HCT116 (cell line): ENCODE results near the gene SLIT1. TPM values are rescaled to one million over a fixed set of nuclear protein-coding genes. Genes with fewer than 3 reads are reported as not detected.

Experiments
- ATAC-seq: fragments of 200-7000 bp; cut with Tn5 transposase; 2 replicates; pipeline ENCODE4 v1.9.1; 2020; ENCODE audit warnings: mild to moderate bottlenecking, moderate library complexity
- BruUV-seq: library from RNA; stranded (reverse); fragments of 400-500 nt; replicated peaks from 2 replicates; lab custom pipeline; 2021; lab: Mats Ljungman, UMichigan
- CTCF ChIA-PET: fragments of 300-600 bp; sonication (Branson Sonifier 250); formaldehyde crosslinking; loops from one replicate; lab custom pipeline; 2021; ENCODE audit warnings: antibody characterized with exemption; lab: Charles Lee
- POLR2A ChIA-PET: fragments of 300-600, 350-600 bp; sonication (Branson Sonifier 250); formaldehyde crosslinking; loops from one replicate; lab custom pipeline; 2021; ENCODE audit warnings: antibody characterized with exemption; lab: Charles Lee
- RAD21 ChIA-PET, 2 experiments: fragments of 300-600 bp; sonication (Branson Sonifier 250); formaldehyde crosslinking; loops; one replicate each; lab custom pipeline; 2023; ENCODE audit warnings: low total read pairs in 2 of 2; ENCODE audit not compliant: uncharacterized antibody in 2 of 2, unreplicated experiment in 2 of 2, low non-redundant PET in 1 of 2; lab: Charles Lee
- DNase-seq: peaks from one replicate; pipeline ENCODE4 v3.0.0-alpha.2; 2010; ENCODE audit warnings: low read depth, low spot score
- H2AFZ ChIP-seq: fragments of 200-600 bp; shearing (Covaris generic), sonication (generic); 2 replicates; pipeline ENCODE4 v1.6.1; 2017; ENCODE audit warnings: low read depth, mixed run types, mixed read lengths, antibody characterized with exemption, low read length; ENCODE audit not compliant: poor library complexity, severe bottlenecking
- H3K27ac ChIP-seq: 2 replicates; pipeline ENCODE4 v1.5.1; 2012; ENCODE audit warnings: low read depth, low read length
- H3K27me3 ChIP-seq: fragments of 200-600 bp; sonication (generic); 2 replicates; pipeline ENCODE4 v1.6.1; 2016; ENCODE audit warnings: mixed run types, low read length, mixed read lengths; ENCODE audit not compliant: insufficient read depth
- H3K36me3 ChIP-seq, 2 experiments: fragments of 200-500 bp in 1 of 2; fragments of 200-600 bp in 1 of 2; sonication (Bioruptor generic) in 1 of 2; sonication (generic) in 1 of 2; 2 replicates each; pipeline versions ENCODE4 v1.5.1 to v1.6.1; 2014 to 2016; ENCODE audit warnings: low read length in 2 of 2, inconsistent platforms in 1 of 2, mixed read lengths in 1 of 2, mixed run types in 1 of 2; ENCODE audit not compliant: insufficient read depth in 2 of 2, control insufficient read depth in 1 of 2
- H3K4me1 ChIP-seq, 2 experiments: fragments of 200-600 bp in 1 of 2; sonication (generic) in 1 of 2; 2 replicates each; pipeline versions ENCODE4 v1.5.1 to v1.6.1; 2012 to 2017; ENCODE audit warnings: low read length in 2 of 2, inconsistent platforms in 1 of 2, mild to moderate bottlenecking in 1 of 2, mixed read lengths in 1 of 2, mixed run types in 1 of 2, moderate library complexity in 1 of 2; ENCODE audit not compliant: insufficient read depth in 2 of 2, control insufficient read depth in 1 of 2
- H3K4me2 ChIP-seq: fragments of 200-600 bp; sonication (generic); 2 replicates; pipeline ENCODE4 v1.6.1; 2017; ENCODE audit warnings: mixed run types, low read length, mixed read lengths
- H3K4me3 ChIP-seq, 2 experiments: fragments of 200-600 bp in 1 of 2; sonication (generic) in 1 of 2; replicated peaks in 1 of 2; 2 replicates each; pipeline ENCODE4 v1.5.1; 2011 to 2016; ENCODE audit warnings: low read length in 2 of 2, control low read depth in 1 of 2, low read depth in 1 of 2, mild to moderate bottlenecking in 1 of 2, mixed read lengths in 1 of 2, mixed run types in 1 of 2
- H3K79me2 ChIP-seq: fragments of 200-600 bp; sonication (generic); 2 replicates; pipeline ENCODE4 v1.6.1; 2017; ENCODE audit warnings: mild to moderate bottlenecking, mixed run types, low read length, moderate library complexity, mixed read lengths; ENCODE audit not compliant: insufficient read depth
- H3K9ac ChIP-seq: fragments of 200-600 bp; sonication (generic); 2 replicates; pipeline ENCODE4 v1.6.1; 2016; ENCODE audit warnings: low read length, mixed read lengths
- H3K9me2 ChIP-seq: fragments of 200-600 bp; sonication (generic), shearing (Covaris generic); 2 replicates; pipeline ENCODE4 v1.6.1; 2017; ENCODE audit warnings: mixed run types, mild to moderate bottlenecking, moderate library complexity; ENCODE audit not compliant: insufficient read depth
- H3K9me3 ChIP-seq, 2 experiments: fragments of 200-500 bp in 1 of 2; fragments of 200-600 bp in 1 of 2; sonication (Bioruptor generic) in 1 of 2; sonication (generic) in 1 of 2; 2 replicates each; pipeline ENCODE4 v1.6.1; 2014 to 2017; ENCODE audit warnings: low read length in 2 of 2, mixed read lengths in 2 of 2, inconsistent platforms in 1 of 2, low read depth in 1 of 2, mild to moderate bottlenecking in 1 of 2, mixed run types in 1 of 2, moderate library complexity in 1 of 2; ENCODE audit not compliant: control insufficient read depth in 1 of 2, insufficient read depth in 1 of 2
- H4K20me1 ChIP-seq: fragments of 200-600 bp; sonication (generic), shearing (Covaris generic); 2 replicates; pipeline ENCODE4 v1.6.1; 2017; ENCODE audit warnings: mixed run types, mild to moderate bottlenecking, moderate library complexity; ENCODE audit not compliant: insufficient read depth
- CBX3 ChIP-seq: IDR thresholded peaks from 2 replicates; pipeline ENCODE4 v1.6.1; 2012; ENCODE audit warnings: low read depth
- CEBPB ChIP-seq: IDR thresholded peaks from 2 replicates; pipeline ENCODE4 v1.6.1; 2012; ENCODE audit warnings: low read depth
- CTCF ChIP-seq, 3 experiments: fragments of 200-600 bp in 1 of 3; sonication (generic) in 1 of 3; IDR thresholded peaks in 2 of 3; conservative IDR thresholded peaks in 1 of 3; 2 replicates each; pipeline ENCODE4 v1.5.1; 2012 to 2017; ENCODE audit warnings: low read depth in 2 of 3, low read length in 2 of 3, antibody characterized with exemption in 1 of 3, borderline replicate concordance in 1 of 3, control low read depth in 1 of 3, mild to moderate bottlenecking in 1 of 3, mixed read lengths in 1 of 3, mixed run types in 1 of 3, moderate library complexity in 1 of 3; ENCODE audit not compliant: insufficient read depth in 1 of 3
- ELF1 ChIP-seq: IDR thresholded peaks from 2 replicates; pipeline ENCODE4 v1.6.1; 2012; ENCODE audit warnings: low read depth, borderline replicate concordance
- EZH2phosphoT487 ChIP-seq: fragments of 200-600 bp; IDR thresholded peaks from 2 replicates; pipeline ENCODE4 v1.6.1; 2018; ENCODE audit warnings: antibody characterized with exemption, borderline replicate concordance
- FOSL1 ChIP-seq: IDR thresholded peaks from 2 replicates; pipeline ENCODE4 v1.6.1; 2012; ENCODE audit warnings: low read depth
- JUND ChIP-seq: IDR thresholded peaks from 2 replicates; pipeline ENCODE4 v1.6.1; 2012
- POLR2AphosphoS5 ChIP-seq: IDR thresholded peaks from 2 replicates; pipeline ENCODE4 v1.6.1; 2011; ENCODE audit warnings: mild to moderate bottlenecking, low read depth, low read length, moderate library complexity
- RAD21 ChIP-seq: IDR thresholded peaks from 2 replicates; pipeline ENCODE4 v1.6.1; 2012; ENCODE audit warnings: low read depth, mild to moderate bottlenecking
- SP1 ChIP-seq: IDR thresholded peaks from 2 replicates; pipeline ENCODE4 v1.6.1; 2012; ENCODE audit warnings: low read depth
- SRF ChIP-seq: IDR thresholded peaks from 2 replicates; pipeline ENCODE4 v1.6.1; 2012; ENCODE audit warnings: low read depth
- TCF7L2 ChIP-seq: IDR thresholded peaks from 2 replicates; pipeline ENCODE4 v1.7.0; 2011; ENCODE audit warnings: borderline replicate concordance, inconsistent platforms; ENCODE audit not compliant: insufficient read depth, insufficient read length; ENCODE audit errors: extremely low read depth
- YY1 ChIP-seq: IDR thresholded peaks from 2 replicates; pipeline ENCODE4 v1.6.1; 2011; ENCODE audit warnings: low read length, low read depth, moderate library complexity, mild to moderate bottlenecking; ENCODE audit not compliant: insufficient replicate concordance; ENCODE audit errors: extremely low read depth
- ZFX ChIP-seq: fragments of 450-650 bp; IDR thresholded peaks from 2 replicates; pipeline ENCODE4 v1.6.1; 2017
- ZNF274 ChIP-seq: fragments of 200-500 bp; sonication (Bioruptor generic); IDR thresholded peaks from 2 replicates; pipeline ENCODE4 v1.6.1; 2014; ENCODE audit warnings: mild to moderate bottlenecking, low read depth, low read length, inconsistent platforms
- intact Hi-C: fragments of 100-400 bp; cut with micrococcal nuclease; formaldehyde crosslinking; loops from 2 replicates; pipeline ENCODE4 v1.10.0; 2022
- total RNA-seq: library from RNA; stranded (reverse); gene quantifications from one replicate; pipeline ENCODE4 v1.2.1, GENCODE V29; 2021; ENCODE audit not compliant: unreplicated experiment

Gene SLIT1
- total RNA-seq, 1 experiment from 2014 or later = 0.42 TPM

- Histone ChIP-seq H3K4me2 (no peak overlapping the region), H3K4me3 (no peak overlapping the region), H3K9me2 (no peaks in the 10 kb centered on the region), H3K36me3 (no peaks in the 10 kb centered on the region), H3K9me3 (no peaks in the 10 kb centered on the region), H3K4me1 (no peaks in the 10 kb centered on the region), H3K27me3 (peaks cover 14% of the 10 kb centered on the region), H4K20me1 (no peaks in the 10 kb centered on the region), H2AFZ (no peak overlapping the region), H3K9ac (no peak overlapping the region), H3K79me2 (no peaks in the 10 kb centered on the region), H3K27ac (no peak overlapping the region)
- ATAC-seq = no peak
- BruUV-seq = no TSS peak
- no peak for DNase-seq
- POLR2A ChIA-PET = no interaction called here
- TF ChIP-seq FOSL1 (no peak), SP1 (no peak), EZH2phosphoT487 (no peak), ELF1 (no peak), RAD21 (no peak), TCF7L2 (no peak), CBX3 (no peak), ZNF274 (no peak), CTCF (IDR thresholded peaks at IDR 0.05 in 2 of 3, conservative IDR thresholded peaks at IDR 0.05 in 1 of 3; ENCODE audit: borderline replicate concordance in 1 of 3, insufficient read depth in 1 of 3, low read depth in 2 of 3, low read length in 2 of 3) (no peak), ZFX (no peak), YY1 (no peak), CEBPB (no peak), SRF (no peak), JUND (no peak), POLR2AphosphoS5 (no peak)
- intact Hi-C loops = no loop called here
- CTCF ChIA-PET = no interaction called here
- RAD21 ChIA-PET = interaction anchor here in 1 of 2 experiments (0.6 kb wide), 1 partner anchor 19 kb away, joined by 4 read pairs; no protein-coding TSS in a partner anchor
These were observed 80.5 kb downstream of the SLIT1 start for GRCh38 chr10:97105303-97105702.
